Adipose tissue (tissue), 3 donors: ENCODE measurements around the gene PCP4. TPM values are rescaled to one million over a fixed set of nuclear protein-coding genes. Genes with fewer than 3 reads are reported as not detected.

Experiments
- H3K27ac ChIP-seq: one replicate; pipeline ENCODE4 v1.5.1; 2013; ENCODE audit warnings: low read depth, low read length
- WGBS, 3 donors: extraction: QIAGEN DNeasy Blood & Tissue Kit; methylation state at CpG; one replicate each; pipeline ENCODE4 v1.1.7; 2013; 5-methylcytosine and 5-hydroxymethylcytosine counted together
- polyA plus RNA-seq, 3 donors: library from polyadenylated mRNA; stranded (reverse); fragments of 200-250 nt; gene quantifications; one replicate each; pipeline ENCODE4 v1.2.3, GENCODE V29; 2013
- donor health status: healthy with polysubstance abuse.
- donor health status: Bipolar disorder and iron deficiency.
- donor health status: healthy.

Gene PCP4
- polyA plus RNA-seq, 3 donors = 0.18 to 2.0 TPM; not detected in 1

DNA sequence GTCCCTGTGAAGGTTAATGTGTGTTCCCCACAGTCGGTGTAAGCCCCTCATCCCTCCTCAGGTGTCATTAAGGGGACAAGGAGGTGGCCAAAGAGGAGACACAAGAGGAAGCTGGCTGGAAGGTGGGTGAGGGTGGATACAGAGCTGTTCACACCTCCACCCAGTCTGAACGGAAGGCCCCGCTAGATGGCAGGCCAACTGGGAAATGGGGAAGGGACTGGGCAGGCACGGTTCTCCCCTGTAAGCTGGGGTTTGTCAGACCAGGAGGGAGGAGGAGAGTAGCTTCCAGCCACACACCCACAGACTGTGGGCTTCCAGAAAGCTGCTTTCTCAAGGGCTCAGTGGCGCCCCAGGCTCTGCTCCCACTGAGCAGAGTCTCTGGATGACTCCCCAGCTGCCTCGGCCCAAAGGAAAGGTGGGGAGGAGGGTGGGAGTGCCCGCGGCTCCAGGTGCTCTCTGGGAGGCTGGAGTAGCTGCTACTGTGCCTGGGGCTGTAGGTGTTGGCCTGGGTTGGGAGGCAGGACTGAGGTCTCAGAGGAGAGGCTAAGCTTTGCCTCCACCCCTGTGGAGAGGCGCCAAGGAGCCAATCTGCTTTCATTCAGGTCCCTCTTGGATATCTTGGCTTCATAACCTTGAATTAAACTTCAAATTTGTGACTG is 41.2 kb downstream of the PCP4 start:
- 55 to 64% (median 56%) methylated on average over 9 of the region's 9 CpGs for WGBS, 3 donors
- no peak overlapping the region for H3K27ac ChIP-seq

DNA sequence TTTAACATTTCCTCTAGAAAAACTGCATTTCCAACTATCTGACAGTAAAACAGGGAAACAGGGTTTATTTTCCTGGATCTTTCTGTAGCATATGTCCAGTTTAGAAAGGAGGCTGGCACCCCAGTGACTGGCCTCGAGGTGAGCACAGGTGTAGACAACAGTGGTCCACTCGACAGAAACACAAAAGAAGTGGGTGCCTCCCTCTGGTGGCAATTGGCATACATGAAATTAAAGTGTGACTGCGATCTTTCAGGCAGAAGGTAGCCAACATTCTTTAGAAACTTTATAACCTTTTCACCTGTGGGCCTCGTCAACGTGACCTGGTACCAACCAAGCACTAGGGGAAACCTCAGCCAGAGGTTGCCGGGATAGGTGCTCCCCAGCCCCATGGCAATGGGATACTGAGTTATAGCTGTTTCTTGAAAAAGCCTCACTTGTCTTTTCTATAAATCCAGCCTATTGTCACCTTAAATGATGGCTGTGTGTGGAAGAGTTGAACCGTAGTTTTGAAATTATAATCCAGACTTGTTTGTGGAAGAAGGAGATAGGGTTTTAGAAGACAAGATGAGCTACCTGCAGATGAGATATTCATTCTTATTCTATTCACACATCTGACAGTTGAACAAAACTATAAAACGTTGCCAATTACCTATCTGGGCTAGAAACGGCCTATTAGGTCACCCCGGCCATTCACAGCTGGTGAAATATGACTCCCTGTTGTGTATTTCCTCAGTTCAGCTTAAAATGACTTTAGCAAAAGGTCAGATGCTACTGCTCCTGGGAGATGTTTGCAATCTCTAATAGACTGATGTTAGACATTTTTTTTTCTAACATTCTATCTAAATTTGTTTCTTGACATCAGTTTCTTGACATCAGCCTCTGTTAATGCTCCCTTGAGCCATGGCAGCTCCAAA is 44.3 kb downstream of the PCP4 start:
- 57 to 71% (median 70%) methylated on average over 10 of the region's 10 CpGs for WGBS, 3 donors
- H3K27ac ChIP-seq = no peak overlapping the region

DNA sequence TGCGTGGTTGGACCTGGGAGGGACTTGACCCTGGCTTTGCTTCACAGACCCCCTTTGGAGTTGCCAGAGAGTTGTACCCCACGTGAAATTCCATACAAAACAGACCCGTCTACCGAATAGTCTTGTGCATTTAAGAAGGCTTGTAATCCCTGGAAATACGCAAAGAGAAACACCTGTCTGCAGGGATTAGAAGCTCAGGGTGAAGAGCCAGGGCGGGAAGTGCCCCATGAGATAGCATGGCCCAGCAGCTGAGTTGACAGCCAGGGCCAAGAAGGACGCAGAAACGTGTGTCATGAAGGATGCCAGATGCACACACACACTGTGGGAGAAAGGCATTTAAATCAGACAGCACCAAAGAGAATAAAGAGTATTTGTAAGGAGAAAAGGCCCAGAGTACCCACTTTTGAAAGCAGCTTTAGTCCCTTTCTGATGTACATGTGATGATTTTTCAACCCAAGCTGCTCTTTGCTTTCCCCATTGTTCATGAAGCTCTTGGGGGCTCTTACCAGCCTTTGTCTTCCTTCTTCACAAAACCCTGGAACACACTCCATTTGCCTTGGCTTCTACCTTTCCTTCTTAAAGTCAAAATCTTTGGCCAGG is 46.6 kb downstream of the PCP4 start:
- H3K27ac ChIP-seq = no peak overlapping the region
- WGBS, 3 donors = 72 to 75% (median 74%) methylated on average over 8 of the region's 8 CpGs

DNA sequence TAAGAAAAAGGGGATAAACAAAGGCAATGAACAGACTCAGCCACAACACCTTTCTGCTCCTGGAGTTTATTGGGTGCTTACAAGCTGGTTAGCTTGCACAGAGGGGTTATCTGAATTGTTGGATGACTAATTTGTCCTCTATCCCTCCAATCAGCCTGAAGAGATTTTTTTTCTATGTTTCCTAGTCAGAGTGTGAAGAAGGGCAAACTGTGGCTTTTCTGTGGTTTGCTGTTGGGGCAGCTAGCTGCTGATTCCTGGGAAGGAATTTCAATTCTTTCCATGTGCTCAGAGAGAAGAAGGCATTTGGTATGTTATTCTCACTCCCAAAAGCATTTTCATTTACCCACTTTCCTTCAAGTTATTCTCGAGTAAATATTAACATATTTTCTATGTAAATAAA is 48.6 kb downstream of the PCP4 start:
- no peak overlapping the region for H3K27ac ChIP-seq
- 51 to 79% (median 62%) methylated on average over 1 of the region's 1 CpG for WGBS, 3 donors

DNA sequence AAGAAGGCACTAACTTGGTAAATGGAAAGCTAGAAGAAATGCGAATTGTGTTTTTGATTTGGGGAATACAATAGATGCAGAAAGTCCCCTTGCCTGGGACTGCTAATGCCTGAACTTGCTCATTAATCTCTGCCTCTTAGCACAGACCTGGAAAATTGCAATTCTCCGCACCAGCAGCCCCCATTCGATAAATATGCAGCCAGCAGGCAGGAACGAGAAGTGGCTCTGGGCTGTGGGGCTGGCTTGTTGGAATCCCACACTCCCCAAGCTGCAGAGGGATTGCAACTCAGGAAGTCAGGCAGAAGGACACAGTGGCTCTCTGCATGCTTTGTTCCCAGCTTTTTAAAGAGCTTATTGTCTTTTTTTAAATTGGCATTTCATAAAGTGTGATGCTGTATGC is 51.3 kb downstream of the PCP4 start:
- H3K27ac ChIP-seq = no peak overlapping the region
- WGBS, 3 donors = 48 to 68% (median 51%) methylated on average over 4 of the region's 4 CpGs

DNA sequence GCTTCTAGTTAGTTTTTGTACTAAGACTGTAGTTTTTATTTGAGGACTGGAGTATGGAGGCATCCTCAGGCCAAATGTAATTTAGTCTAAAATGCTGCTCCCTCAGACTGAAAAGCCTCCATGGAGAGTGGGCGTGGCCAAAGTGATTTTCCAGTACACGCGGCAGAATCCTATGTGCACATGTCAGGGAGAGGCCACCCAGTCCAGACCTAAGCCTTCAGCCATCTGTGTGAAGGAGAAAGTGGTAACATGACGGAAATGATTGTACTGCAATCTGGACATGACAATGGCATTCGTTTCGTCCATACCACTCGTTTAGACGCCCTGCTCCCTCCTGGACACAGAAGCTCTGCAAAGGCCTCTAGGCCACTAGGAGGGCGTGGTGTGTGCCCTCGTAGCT is 56.2 kb downstream of the PCP4 start:
- WGBS, 3 donors = 74 to 88% (median 74%) methylated on average over 10 of the region's 10 CpGs

DNA sequence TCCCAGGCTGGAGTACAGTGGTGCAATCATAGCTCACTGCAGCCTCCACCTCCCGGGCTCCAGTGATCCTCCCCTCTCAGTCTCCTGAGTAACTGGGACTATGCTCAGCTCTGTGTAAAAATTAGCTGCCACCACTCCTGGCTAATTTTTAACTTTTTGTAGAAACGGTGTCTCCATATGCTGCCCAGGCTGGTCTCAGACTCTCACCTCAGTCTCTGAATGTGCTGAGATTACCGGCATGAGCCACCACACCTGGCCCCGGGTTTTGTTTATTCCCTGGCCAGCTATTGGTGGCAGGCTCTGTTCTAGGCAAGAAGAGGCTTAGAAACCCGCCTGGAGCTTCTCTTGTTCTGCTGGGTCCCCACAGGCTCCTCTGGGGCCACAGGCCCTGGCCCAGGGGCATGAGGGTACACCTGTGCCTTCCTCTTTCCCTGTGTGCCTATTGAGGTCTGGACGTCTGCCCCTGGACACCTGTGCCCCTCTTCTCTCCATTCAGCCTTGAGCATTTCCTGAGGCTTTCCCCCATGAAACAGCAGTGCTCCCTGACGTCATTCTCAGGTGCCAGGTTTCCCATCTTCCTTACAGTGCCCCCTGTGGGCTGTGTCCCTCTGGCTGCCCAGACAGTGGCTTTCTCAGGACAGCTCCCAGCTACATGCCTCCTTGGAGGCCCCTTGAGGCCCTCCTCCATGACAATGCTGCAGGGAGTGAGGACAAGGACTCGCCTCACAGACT is 57.5 kb downstream of the PCP4 start:
- 50 to 79% (median 71%) methylated on average over 8 of the region's 8 CpGs for WGBS, 3 donors
- no peak overlapping the region for H3K27ac ChIP-seq

More for the DNA sequence above, 56.2 kb downstream of the PCP4 start:
- no peak overlapping the region for H3K27ac ChIP-seq

DNA sequence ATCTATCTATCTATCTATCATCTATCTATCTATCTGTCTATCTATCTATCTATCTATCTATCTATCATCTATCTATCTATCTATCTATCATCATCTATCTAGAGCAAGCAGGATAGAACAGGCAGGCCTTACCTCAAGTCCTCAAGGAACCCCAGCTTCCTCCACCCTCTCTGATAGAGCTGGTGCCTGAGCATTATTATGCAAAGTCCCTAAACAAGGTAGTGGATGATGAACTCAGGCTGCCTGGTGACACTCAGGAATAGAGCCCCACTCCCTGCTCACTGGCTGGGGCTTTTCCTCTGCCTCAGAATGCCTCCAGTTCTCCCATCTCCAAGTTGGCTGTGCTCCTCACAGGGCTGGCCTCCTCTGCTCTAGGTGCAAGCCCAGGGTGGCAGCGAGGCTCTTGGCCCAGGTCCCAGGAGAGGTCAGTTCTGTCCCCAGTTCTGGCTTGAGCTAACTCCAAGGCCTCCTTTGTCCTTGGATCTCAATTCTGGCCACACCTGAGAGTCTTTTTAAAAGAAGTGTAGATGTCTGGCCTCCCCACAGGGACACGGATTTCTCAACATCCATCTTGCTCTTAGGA is 60.2 kb downstream of the PCP4 start:
- WGBS, 3 donors = 39 to 83% (median 74%) methylated on average over 2 of the region's 2 CpGs
- H3K27ac ChIP-seq = no peak overlapping the region

DNA sequence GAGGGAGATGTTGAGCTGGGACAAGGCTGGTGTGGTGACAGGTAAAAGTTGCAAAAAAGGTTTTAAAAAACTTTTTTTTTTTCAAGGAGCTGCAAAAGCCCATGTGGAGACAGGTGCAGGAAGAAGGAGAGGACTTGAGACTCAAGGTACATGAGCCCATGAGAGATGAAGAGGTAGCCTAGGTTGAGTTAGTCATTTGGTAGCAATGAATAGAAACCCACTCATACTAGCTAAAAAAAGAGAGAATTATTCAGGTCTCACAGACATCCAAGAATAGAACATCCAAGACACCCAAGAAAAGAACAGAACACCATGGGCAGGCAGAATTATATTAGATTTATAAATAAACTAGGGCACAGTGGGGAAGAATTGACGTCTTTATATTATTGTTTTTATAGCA is 65.1 kb downstream of the PCP4 start:
- WGBS, 3 donors = 85 to 92% (median 88%) methylated on average over 1 of the region's 1 CpG
- H3K27ac ChIP-seq = no peak overlapping the region

DNA sequence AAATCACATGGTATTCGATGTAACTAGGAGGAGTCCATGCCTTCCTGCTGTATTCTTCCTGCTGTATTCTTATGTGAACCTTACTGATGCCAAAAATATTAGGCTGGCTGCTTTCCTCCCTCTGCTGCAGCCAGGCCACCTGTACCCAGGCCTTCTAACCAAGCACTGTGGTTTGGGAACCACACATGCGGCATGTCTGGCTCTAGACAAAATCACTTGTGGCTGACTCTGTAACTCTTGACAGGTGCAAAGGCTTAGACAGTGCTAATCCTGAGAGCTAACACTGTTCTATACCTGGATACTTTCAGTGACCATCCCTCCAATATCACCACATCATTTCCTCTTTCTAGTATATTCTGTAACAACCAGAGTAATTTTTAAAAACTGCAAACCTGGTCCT is 67.7 kb downstream of the PCP4 start:
- H3K27ac ChIP-seq = no peak overlapping the region
- 72 to 86% (median 86%) methylated on average over 2 of the region's 2 CpGs for WGBS, 3 donors

DNA sequence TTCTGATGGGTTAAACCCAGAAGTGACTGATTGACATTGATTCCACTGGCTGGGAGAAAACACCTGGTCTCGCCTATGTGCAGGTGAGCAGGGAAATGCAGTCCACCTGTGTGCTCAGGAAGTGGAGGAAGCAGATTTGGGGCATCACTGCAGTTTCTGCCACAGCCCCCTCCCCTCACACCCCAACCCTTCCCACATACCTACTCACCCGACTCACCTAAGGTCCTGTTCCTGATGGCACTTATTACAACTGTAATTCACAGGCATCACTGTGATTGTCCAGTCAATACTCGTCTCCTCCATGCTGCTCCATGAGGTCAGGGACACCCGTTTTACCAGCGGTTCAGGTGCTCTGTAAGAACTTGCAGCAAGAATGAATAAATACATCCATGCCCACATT is 68.5 kb downstream of the PCP4 start:
- WGBS, 3 donors = 47 to 86% (median 85%) methylated on average over 5 of the region's 5 CpGs
- no peak overlapping the region for H3K27ac ChIP-seq

DNA sequence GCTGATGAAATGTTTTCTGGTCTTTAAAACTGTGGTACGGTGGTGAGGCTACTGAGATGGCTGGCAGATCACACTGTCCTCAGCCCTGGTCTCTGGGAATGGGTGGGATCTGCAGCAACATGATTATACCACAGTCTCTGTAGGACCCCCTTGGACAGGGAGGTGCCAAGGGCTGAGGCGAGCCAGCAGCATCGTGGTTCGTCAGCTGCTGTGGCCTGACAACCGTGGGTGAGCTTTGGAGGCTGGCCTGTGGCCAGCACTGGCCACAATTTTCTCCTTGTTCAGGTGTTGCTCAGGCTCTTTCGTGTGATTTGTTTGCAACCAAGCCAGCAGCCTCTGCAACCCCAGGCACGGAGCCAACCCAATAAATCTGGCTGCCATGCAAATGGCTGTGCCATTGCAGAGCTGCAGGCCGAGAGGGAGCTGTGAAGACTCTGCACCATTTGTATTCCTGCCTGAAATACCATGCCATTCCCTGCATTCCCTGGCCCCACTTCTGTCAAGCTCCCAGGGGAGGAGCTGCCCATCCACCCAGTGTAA is 70.9 kb downstream of the PCP4 start:
- WGBS, 3 donors = 40 to 58% (median 54%) methylated on average over 8 of the region's 8 CpGs
- H3K27ac ChIP-seq = no peak overlapping the region

DNA sequence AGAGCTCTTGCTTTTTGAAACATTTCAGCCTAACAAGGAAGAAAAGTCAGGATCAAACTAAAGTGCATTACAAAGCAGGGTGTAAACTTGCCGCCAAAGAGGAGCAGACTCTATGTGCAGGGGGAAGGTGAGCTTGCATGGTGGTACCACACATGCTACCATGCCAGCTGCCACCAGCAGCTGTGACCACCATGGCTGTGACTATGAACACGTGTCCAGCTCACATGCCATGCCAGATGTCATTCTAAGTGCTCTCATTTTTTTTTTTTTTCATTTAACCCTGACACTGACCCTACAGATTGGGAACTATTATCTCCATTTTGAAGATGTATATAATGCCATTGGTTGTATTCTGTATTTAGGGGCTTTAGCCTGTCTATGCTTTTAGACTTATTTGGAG is 79.0 kb downstream of the PCP4 start:
- no peak overlapping the region for H3K27ac ChIP-seq
- WGBS, 3 donors = 68 to 86% (median 72%) methylated on average over 2 of the region's 2 CpGs

DNA sequence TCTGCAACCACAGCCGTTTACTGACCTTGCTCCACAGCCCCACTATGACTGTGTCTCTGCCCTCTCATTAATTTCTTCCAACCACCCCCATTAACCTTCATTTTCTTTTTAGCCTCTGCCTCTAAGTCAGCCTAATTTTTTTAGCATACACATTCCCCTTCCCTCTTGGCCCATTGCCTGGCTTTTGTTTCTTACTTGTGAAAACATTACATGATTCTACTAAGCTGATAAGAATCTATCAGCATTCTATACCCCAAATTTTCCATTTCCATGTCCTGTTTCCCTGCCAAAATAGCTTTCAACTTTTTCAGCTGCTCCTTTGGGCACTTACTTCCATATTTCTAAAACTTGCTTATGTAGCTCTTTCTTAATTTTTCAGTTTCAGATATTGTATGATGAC is 79.8 kb downstream of the PCP4 start:
- 19 to 48% (median 48%) methylated on average over 1 of the region's 1 CpG for whole genome bisulfite sequencing, 3 donors
- H3K27ac ChIP-seq = no peak overlapping the region

DNA sequence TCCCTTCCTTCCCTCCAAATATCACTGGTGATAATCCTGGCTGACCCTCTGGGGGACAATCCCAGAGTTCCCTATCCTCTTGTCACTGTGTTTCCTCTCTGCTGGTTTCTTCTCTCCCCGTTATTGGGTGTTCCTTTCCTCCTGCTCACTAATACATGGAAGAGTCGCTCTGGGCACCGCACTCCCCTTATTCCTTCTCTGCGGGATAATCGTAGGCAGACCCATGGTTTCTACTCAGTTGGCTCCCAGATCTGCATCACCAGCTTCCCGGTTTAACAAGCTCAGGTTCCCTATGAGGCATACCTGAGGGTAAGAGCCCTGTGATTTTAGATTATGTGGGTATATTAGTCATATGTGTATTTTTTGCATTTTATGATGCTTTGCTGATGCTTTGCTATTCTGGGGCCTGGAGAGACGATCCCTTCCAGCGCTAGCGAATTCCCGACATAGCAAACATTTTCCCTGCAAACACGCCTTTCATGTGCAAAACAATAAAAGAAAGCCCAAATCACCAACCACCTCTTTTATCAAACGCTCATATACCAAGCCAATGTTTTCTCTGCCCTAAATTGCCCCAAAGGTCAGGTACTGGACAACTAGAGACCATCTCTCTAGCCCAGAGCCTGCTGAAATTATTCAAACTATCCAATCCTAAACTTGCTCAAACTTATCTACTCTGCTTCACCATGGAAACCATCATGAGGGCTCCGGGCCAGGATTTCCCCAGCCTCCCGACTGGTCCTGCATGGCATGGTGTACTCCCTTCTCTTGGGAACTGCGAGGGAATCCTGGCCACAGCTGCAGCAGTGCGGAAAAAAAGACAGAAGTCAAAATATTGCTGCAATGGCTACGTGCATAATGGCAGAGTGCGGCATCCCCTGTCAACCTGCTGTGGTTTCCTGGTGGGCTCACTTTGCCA is 84.2 kb downstream of the PCP4 start:
- no peak overlapping the region for H3K27ac ChIP-seq
- WGBS, 3 donors = 62 to 76% (median 67%) methylated on average over 18 of the region's 18 CpGs

DNA sequence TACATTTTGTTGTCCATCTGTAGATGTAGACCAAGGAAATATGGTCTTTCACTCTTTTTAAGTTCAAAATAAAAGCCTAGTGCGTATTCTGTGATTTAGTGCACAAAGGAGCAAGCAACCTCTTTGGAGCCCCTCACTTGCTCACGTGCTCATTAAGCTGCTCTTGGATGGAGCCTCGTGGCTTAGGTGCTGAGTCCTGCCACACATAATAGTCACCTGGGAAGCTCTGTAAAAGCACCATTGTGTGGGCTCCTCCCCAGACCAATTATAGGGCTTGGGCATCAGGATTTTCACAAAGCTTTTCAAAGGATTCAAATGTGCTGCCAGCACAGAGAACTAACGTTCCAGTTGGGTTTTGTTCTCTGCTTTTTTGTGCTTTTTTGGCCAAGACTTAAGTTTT is 85.0 kb downstream of the PCP4 start:
- H3K27ac ChIP-seq = no peak overlapping the region
- WGBS, 3 donors = 61 to 69% (median 63%) methylated on average over 4 of the region's 4 CpGs

DNA sequence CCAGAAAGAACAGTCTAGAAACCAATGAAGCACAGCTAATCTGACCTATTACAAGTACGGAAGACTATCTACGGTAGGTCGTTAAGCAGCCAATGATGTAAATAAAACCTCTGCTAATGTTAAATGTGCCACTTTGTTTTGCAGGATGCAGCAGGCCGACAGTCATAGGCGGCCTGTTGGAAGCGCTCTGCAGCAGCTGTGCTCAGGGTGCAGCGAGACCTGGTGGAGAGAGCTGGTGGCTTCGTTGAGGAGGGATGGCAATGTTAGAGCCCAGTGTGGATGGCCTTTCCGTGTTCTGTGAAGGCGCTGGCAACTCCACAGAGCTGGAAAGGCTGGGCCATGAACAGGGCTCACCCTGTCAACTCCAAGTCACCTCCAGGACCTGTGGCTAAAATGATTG is 87.3 kb downstream of the PCP4 start:
- no peak overlapping the region for H3K27ac ChIP-seq
- 74 to 84% (median 79%) methylated on average over 10 of the region's 10 CpGs for WGBS, 3 donors
